ENCODE results near the gene E2F4. TPM values are rescaled to one million over a fixed set of nuclear protein-coding genes. Genes with fewer than 3 reads are reported as not detected.

E2F4 gene
- total RNA-seq, 1 donor from 2014 or later = 113 TPM

DNA sequence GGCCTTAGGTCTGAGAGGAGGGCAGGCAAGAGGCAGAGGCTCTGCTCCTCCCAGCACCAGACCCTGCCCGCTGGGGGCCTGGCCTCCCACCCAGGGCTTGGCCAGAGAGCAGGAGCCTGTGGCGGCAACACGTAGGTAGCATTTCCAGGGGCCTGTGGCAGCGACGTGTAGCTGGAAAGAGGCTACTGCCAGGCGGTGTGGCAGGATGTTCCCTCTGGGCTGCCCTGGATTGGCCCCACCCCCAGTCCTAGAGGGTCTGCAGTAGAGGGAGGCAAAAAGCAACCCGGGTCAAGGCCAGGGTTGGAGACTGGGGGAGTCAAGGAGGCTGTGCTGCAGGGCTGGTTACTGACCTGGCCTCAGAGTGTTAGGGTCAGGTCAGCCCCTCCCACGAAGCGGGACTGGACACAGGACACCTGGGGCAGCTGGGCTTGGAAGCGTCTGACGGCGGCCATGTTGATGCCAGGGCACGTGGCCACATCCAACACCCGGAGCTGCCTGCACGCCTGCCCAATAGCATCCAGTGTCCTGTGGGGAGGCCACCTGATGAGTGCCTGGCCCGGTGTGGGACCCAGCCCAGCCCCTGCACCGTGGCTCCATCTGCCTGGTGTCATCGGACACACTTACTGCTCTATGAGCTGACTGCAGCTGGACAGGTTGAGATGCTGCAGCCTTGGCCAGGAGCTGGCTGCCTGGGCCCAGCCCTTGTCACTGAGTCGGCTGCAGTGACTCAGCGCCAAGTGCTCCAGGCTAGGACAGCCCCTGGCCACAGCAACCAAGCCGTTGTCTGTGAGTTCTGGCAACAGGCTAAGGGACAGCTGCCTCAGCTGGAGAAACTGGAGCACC is 15.5 kb downstream of the E2F4 start:
- Mint-ChIP-seq H3K4me1 (ENCODE audit: unreplicated experiment) (peaks cover 18% of the 10 kb centered on the region), H3K27ac (ENCODE audit: unreplicated experiment) (no peak overlapping the region), H3K4me3 (ENCODE audit: unreplicated experiment) (no peak overlapping the region), H3K27me3 (ENCODE audit: unreplicated experiment) (peaks cover 20% of the 10 kb centered on the region), H3K36me3 (ENCODE audit: low read depth, unreplicated experiment) (peaks cover 11% of the 10 kb centered on the region), H3K9me3 (ENCODE audit: unreplicated experiment) (no peaks in the 10 kb centered on the region)
- no peak for DNase-seq (ENCODE audit: low spot score)
- TF ChIP-seq CTCF (IDR thresholded peaks at IDR 0.05; ENCODE audit: unreplicated experiment) = no peak

GRCh38 chr16:67208154-67208896 is 16.4 kb downstream of the E2F4 start:
- no peak for TF ChIP-seq CTCF (IDR thresholded peaks at IDR 0.05; ENCODE audit: unreplicated experiment)
- Mint-ChIP-seq H3K4me3 (ENCODE audit: unreplicated experiment) (no peak overlapping the region), H3K27me3 (ENCODE audit: unreplicated experiment) (peaks cover 22% of the 10 kb centered on the region), H3K9me3 (ENCODE audit: unreplicated experiment) (no peaks in the 10 kb centered on the region), H3K36me3 (ENCODE audit: low read depth, unreplicated experiment) (peaks cover 11% of the 10 kb centered on the region), H3K27ac (ENCODE audit: unreplicated experiment) (no peak overlapping the region), H3K4me1 (ENCODE audit: unreplicated experiment) (peaks cover 26% of the 10 kb centered on the region)
- DNase-seq (ENCODE audit: low spot score) = no peak

DNA sequence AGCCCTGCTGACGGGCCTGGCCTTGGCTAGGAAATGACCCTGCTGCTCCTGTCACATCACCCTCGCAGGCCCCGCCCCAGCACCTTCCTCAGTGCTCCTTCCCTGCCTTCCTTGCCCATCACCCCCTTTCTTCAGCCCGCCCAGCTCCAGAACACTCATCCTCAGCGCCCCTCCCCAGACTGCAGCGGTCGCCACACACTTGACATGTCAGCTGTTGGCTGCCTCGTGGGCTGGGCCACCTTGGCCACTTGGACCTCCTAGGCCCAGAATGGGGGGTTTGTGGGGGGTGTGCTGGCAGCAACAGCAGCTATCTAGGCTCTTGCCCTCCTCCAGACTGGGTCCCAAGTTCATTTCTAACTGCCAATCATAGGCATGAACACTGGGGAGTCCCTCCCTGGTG is 17.6 kb downstream of the E2F4 start:
- Mint-ChIP-seq H3K4me3 (ENCODE audit: unreplicated experiment) (peak overlapping the region; percentile 86), H3K27me3 (ENCODE audit: unreplicated experiment) (peaks cover 27% of the 10 kb centered on the region), H3K4me1 (ENCODE audit: unreplicated experiment) (peaks cover 29% of the 10 kb centered on the region), H3K27ac (ENCODE audit: unreplicated experiment) (no peak overlapping the region), H3K36me3 (ENCODE audit: low read depth, unreplicated experiment) (peaks cover 11% of the 10 kb centered on the region), H3K9me3 (ENCODE audit: unreplicated experiment) (no peaks in the 10 kb centered on the region)
- no peak for TF ChIP-seq CTCF (IDR thresholded peaks at IDR 0.05; ENCODE audit: unreplicated experiment)
- DNase-seq (ENCODE audit: low spot score) = no peak

- H3K4me3 Mint-ChIP-seq (ENCODE audit: unreplicated experiment) = no peak overlapping the region
- DNase-seq (ENCODE audit: low spot score) = no peak
- TF ChIP-seq CTCF (IDR thresholded peaks at IDR 0.05; ENCODE audit: unreplicated experiment) = no peak
- peaks cover 11% of the 10 kb centered on the region for H3K36me3 Mint-ChIP-seq (ENCODE audit: low read depth, unreplicated experiment)
- H3K4me1 Mint-ChIP-seq (ENCODE audit: unreplicated experiment) = peaks cover 34% of the 10 kb centered on the region
- H3K27me3 Mint-ChIP-seq (ENCODE audit: unreplicated experiment) = peaks cover 29% of the 10 kb centered on the region
- H3K27ac Mint-ChIP-seq (ENCODE audit: unreplicated experiment) = no peak overlapping the region
- H3K9me3 Mint-ChIP-seq (ENCODE audit: unreplicated experiment) = no peaks in the 10 kb centered on the region
Measured at GRCh38 chr16:67210069-67210937, 18.3 kb downstream of the E2F4 start.

Data from endothelial cell (in vitro differentiated cells).